ENCODE measurements around the gene ZBTB16. TPM values are rescaled to one million over a fixed set of nuclear protein-coding genes. Genes with fewer than 3 reads are reported as not detected.

The ZBTB16 gene
- total and polyA plus RNA-seq, 2 of the 4 experiments (the other 2 are of a cell fraction), result not detected

GRCh38 chr11:114036958-114037357 lies 22.6 kb upstream of the ZBTB16 start:
- no peaks in the 10 kb centered on the region for H3K9me3 ChIP-seq (ENCODE audit: control insufficient read depth, insufficient read depth, low read length)
- no peak overlapping the region for H3K14ac ChIP-seq (replicated peaks; ENCODE audit: low read depth, low read length)
- no peak overlapping the region for H3K23ac ChIP-seq (ENCODE audit: low read depth, low read length)
- H3K4ac ChIP-seq (ENCODE audit: low read depth, low read length), result no peak overlapping the region
- BruUV-seq (replicated peaks), result no TSS peak
- ChIA-PET CTCF (interaction anchor here (5.3 kb wide), 1 partner anchor 224 kb away, joined by 29 read pairs; no protein-coding TSS in a partner anchor), POLR2A (ENCODE audit: unreplicated experiment) (no interaction called here)
- no peak overlapping the region for H2BK5ac ChIP-seq (ENCODE audit: low read depth, low read length, poor library complexity, severe bottlenecking)
- no peak overlapping the region for H2AFZ ChIP-seq (replicated peaks; ENCODE audit: low read length, poor library complexity)
- H3K4me2 ChIP-seq (ENCODE audit: low read depth, low read length), result no peak overlapping the region
- no peaks in the 10 kb centered on the region for H3K9me1 ChIP-seq (ENCODE audit: insufficient read depth, low read length)
- H2AK5ac ChIP-seq (ENCODE audit: low read depth, low read length), result no peak overlapping the region
- no peaks in the 10 kb centered on the region for H3K4me1 ChIP-seq (ENCODE audit: control insufficient read depth, insufficient read depth, low read length)
- no CpG with 5 or more reads among the region's 3 CpGs for WGBS, 2 experiments (ENCODE audit: extremely low coverage in 2 of 2, insufficient read length in 1 of 2)
- in situ Hi-C loops (cut with MboI; ENCODE audit: low sequenced_read_pairs), result loop anchor here (5.0 kb wide), 1 partner anchor 225 kb away; no protein-coding TSS in a partner anchor
- no peak for ATAC-seq (ENCODE audit: low read depth)
- H4K8ac ChIP-seq (ENCODE audit: low read depth in 2 of 2, low read length in 2 of 2), result no peak overlapping the region
- peaks cover 8% of the 10 kb centered on the region; the same call in 1 of the 2 replicates for H3K27me3 ChIP-seq (ENCODE audit: control insufficient read depth, insufficient read depth, low read length)
- intact Hi-C loops (cut with micrococcal nuclease), result loop anchor here (1.0 to 5.0 kb wide), 4 partner anchors 125 to 224 kb away; no protein-coding TSS in a partner anchor
- no peak overlapping the region for H4K91ac ChIP-seq (ENCODE audit: insufficient read depth, low read depth, low read length)
- H3K27ac ChIP-seq (ENCODE audit: insufficient read depth, low read length), result no peak overlapping the region
- dilution Hi-C loops (cut with HindIII; ENCODE audit: low sequenced_read_pairs, unreplicated experiment), result no loop called here
- no peak overlapping the region for H2BK15ac ChIP-seq (ENCODE audit: low read depth, low read length)
- no peaks in the 10 kb centered on the region for H4K20me1 ChIP-seq (ENCODE audit: insufficient read depth, low read length)
- H3K4me3 ChIP-seq (ENCODE audit: insufficient read depth, low read depth, low read length), result no peak overlapping the region
- no peak overlapping the region for H3K9ac ChIP-seq (ENCODE audit: low read depth, low read length)
- H4K5ac ChIP-seq (ENCODE audit: low read depth, low read length), result no peak overlapping the region
- no peak overlapping the region for H2BK20ac ChIP-seq (ENCODE audit: low read depth, low read length)
- no peaks in the 10 kb centered on the region for H3K36me3 ChIP-seq (ENCODE audit: control insufficient read depth, insufficient read depth, low read length)
- TF ChIP-seq SMC3 (IDR thresholded peaks at IDR 0.05; ENCODE audit: low read depth, low read length) (no peak), CHD1 (IDR thresholded peaks at IDR 0.05; ENCODE audit: low read depth, low read length) (no peak), MAFK (IDR thresholded peaks at IDR 0.05; ENCODE audit: low read depth, low read length) (no peak), POLR2A (IDR thresholded peaks at IDR 0.05; ENCODE audit: low read depth, low read length) (no peak), BHLHE40 (IDR thresholded peaks at IDR 0.05; ENCODE audit: low read depth, low read length) (no peak), RFX5 (IDR thresholded peaks at IDR 0.05; ENCODE audit: low read depth, low read length) (no peak), MAZ (IDR thresholded peaks at IDR 0.05; ENCODE audit: borderline replicate concordance, low read depth, low read length) (no peak), RAD21 (IDR thresholded peaks at IDR 0.05; ENCODE audit: low read length) (no peak), NFE2L2 (IDR thresholded peaks at IDR 0.05; ENCODE audit: low read depth, low read length) (no peak)
- H3K79me1 ChIP-seq (ENCODE audit: low read depth in 1 of 2, low read length in 2 of 2), result no peaks in the 10 kb centered on the region
- DNase-seq, result no peak
- H3K18ac ChIP-seq (ENCODE audit: low read depth, low read length), result no peak overlapping the region
- H2AK9ac ChIP-seq (replicated peaks; ENCODE audit: low read depth, low read length, poor library complexity), result no peak overlapping the region
- no peak overlapping the region for H3K56ac ChIP-seq (ENCODE audit: extremely low read depth, insufficient read depth, low read length)
- H2BK120ac ChIP-seq (ENCODE audit: low read depth, low read length), result no peak overlapping the region

All from IMR-90 (cell line).